A549 (cell line): Measurements from ENCODE around the gene COL19A1.
"Not testable (repeated sequence)": the region's sequence is repeated elsewhere in the genome, so short reads cannot be mapped to it uniquely, and the experiment has no call there.

Source experiments
- CTCF ChIP-seq: fragments of >200 bp; sonication (Bioruptor Twin); formaldehyde crosslinking; IDR thresholded peaks from 3 replicates; pipeline ENCODE4 v1.5.1; 2016
- SREBF2 ChIP-seq: fragments of 450-650 bp; IDR thresholded peaks from 2 replicates; pipeline ENCODE4 v1.6.1; 2014; ENCODE audit warnings: mild to moderate bottlenecking, moderate library complexity

DNA sequence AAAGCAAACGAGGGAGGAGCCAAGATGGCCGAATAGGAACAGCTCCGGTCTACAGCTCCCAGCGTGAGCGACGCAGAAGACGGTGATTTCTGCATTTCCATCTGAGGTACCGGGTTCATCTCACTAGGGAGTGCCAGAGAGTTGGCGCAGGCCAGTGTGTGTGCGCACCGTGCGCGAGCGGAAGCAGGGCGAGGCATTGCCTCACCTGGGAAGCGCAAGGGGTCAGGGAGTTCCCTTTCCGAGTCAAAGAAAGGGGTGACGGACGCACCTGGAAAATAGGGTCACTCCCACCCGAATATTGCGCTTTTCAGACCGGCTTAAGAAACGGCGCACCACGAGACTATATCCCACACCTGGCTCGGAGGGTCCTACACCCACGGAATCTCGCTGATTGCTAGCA, 144.0 kb downstream of the COL19A1 start:
- TF ChIP-seq SREBF2, CTCF: not testable (repeated sequence)
